OCI-LY1 (cell line): ENCODE results near the gene CLDN9.
A peak's percentile ranks its signal among the peaks of the same experiment; 100 is the strongest.

Experiments
- H2AFZ ChIP-seq: fragments of 200-600 bp; sonication (generic), shearing (Covaris generic); 2 replicates; pipeline ENCODE4 v1.6.0; 2014; ENCODE audit warnings: antibody characterized with exemption, mild to moderate bottlenecking, low read length
- H3F3A ChIP-seq: fragments of 200-600 bp; sonication (generic), shearing (Covaris generic); 2 replicates; pipeline ENCODE4 v1.6.0; 2014; ENCODE audit warnings: mild to moderate bottlenecking, antibody characterized with exemption, low read length, moderate library complexity; ENCODE audit not compliant: insufficient read depth
- H3K27ac ChIP-seq: fragments of 200-600 bp; sonication (generic); 2 replicates; pipeline ENCODE4 v1.5.1; 2014; ENCODE audit warnings: low read length, mixed run types, mild to moderate bottlenecking, low read depth; ENCODE audit not compliant: poor library complexity, severe bottlenecking
- H3K27me3 ChIP-seq: fragments of 200-600 bp; sonication (generic); 2 replicates; pipeline ENCODE4 v1.6.0; 2014; ENCODE audit warnings: antibody characterized with exemption, mild to moderate bottlenecking, low read length, moderate library complexity; ENCODE audit not compliant: insufficient read depth
- H3K36me3 ChIP-seq: fragments of 200-600 bp; sonication (generic); 2 replicates; pipeline ENCODE4 v1.6.1; 2014; ENCODE audit warnings: mild to moderate bottlenecking, antibody characterized with exemption, low read length, moderate library complexity, mixed read lengths; ENCODE audit not compliant: insufficient read depth
- H3K4me1 ChIP-seq: fragments of 200-600 bp; sonication (generic); 2 replicates; pipeline ENCODE4 v1.5.1; 2014; ENCODE audit warnings: mild to moderate bottlenecking, low read length, moderate library complexity; ENCODE audit not compliant: insufficient read depth, severe bottlenecking
- H3K4me2 ChIP-seq: fragments of 200-600 bp; sonication (generic), shearing (Covaris generic); 2 replicates; pipeline ENCODE4 v1.6.1; 2014; ENCODE audit warnings: low read length
- H3K4me3 ChIP-seq: fragments of 200-600 bp; sonication (generic); 2 replicates; pipeline ENCODE4 v1.5.1; 2014; ENCODE audit warnings: low read length, low read depth, mild to moderate bottlenecking, mixed read lengths; ENCODE audit not compliant: poor library complexity, severe bottlenecking
- H3K79me2 ChIP-seq: fragments of 200-600 bp; shearing (Covaris generic); 2 replicates; pipeline ENCODE4 v1.6.1; 2016; ENCODE audit warnings: mixed run types, low read length, mixed read lengths; ENCODE audit not compliant: insufficient read depth
- H3K9ac ChIP-seq: fragments of 200-600 bp; sonication (generic), shearing (Covaris generic); 2 replicates; pipeline ENCODE4 v1.6.1; 2014; ENCODE audit warnings: mild to moderate bottlenecking, low read length, mixed read lengths
- H3K9me2 ChIP-seq: fragments of 200-600 bp; sonication (generic), shearing (Covaris generic); 2 replicates; pipeline ENCODE4 v1.6.1; 2014; ENCODE audit warnings: low read depth, mild to moderate bottlenecking, low read length, mixed read lengths
- H3K9me3 ChIP-seq: fragments of 200-600 bp; shearing (Covaris generic); 2 replicates; pipeline ENCODE4 v1.6.1; 2014; ENCODE audit warnings: low read length, mixed read lengths
- H4K20me1 ChIP-seq: fragments of 200-600 bp; sonication (generic), shearing (Covaris generic); 2 replicates; pipeline ENCODE4 v1.6.0; 2016; ENCODE audit warnings: mild to moderate bottlenecking, low read length; ENCODE audit not compliant: insufficient read depth
- CTCF ChIP-seq: fragments of 200-600 bp; sonication (generic), shearing (Covaris generic); IDR thresholded peaks from 2 replicates; pipeline ENCODE4 v1.5.1; 2017; ENCODE audit warnings: mild to moderate bottlenecking, antibody characterized with exemption, low read length, moderate library complexity, mixed read lengths
- EZH2 ChIP-seq: fragments of 200-600 bp; sonication (generic), shearing (Covaris generic); IDR thresholded peaks from 2 replicates; pipeline ENCODE4 v1.8.0; 2017; ENCODE audit warnings: borderline replicate concordance, mixed run types, mild to moderate bottlenecking, antibody characterized with exemption, low read length, moderate library complexity, mixed read lengths

The CLDN9 gene

GRCh38 chr16:3004781-3005284 is 7.9 kb upstream of the CLDN9 start:
- no peak overlapping the region for H2AFZ ChIP-seq
- H3K4me3 ChIP-seq = peak overlapping the region; percentile 55
- TF ChIP-seq EZH2 = no peak
- no peak for TF ChIP-seq CTCF
- peaks cover 4% of the 10 kb centered on the region for H3K4me1 ChIP-seq
- H4K20me1 ChIP-seq = no peaks in the 10 kb centered on the region
- H3K9me3 ChIP-seq = no peaks in the 10 kb centered on the region
- peak overlapping the region; percentile 65 for H3K4me2 ChIP-seq
- H3K9ac ChIP-seq = peak overlapping the region; percentile 37; the same call in 1 of the 2 replicates
- H3K27ac ChIP-seq = no peak overlapping the region
- H3F3A ChIP-seq = no peaks in the 10 kb centered on the region
- no peaks in the 10 kb centered on the region for H3K9me2 ChIP-seq
- peaks cover 17% of the 10 kb centered on the region for H3K27me3 ChIP-seq
- no peaks in the 10 kb centered on the region for H3K36me3 ChIP-seq
- no peaks in the 10 kb centered on the region for H3K79me2 ChIP-seq

- Histone ChIP-seq H3K79me2 (no peaks in the 10 kb centered on the region), H3K36me3 (no peaks in the 10 kb centered on the region), H3K4me3 (no peak overlapping the region), H3K4me1 (peaks cover 4% of the 10 kb centered on the region), H3K27me3 (peaks cover 23% of the 10 kb centered on the region), H3F3A (no peaks in the 10 kb centered on the region), H2AFZ (no peak overlapping the region), H3K9ac (no peak overlapping the region), H3K27ac (no peak overlapping the region), H3K9me3 (no peaks in the 10 kb centered on the region), H3K9me2 (no peaks in the 10 kb centered on the region), H4K20me1 (no peaks in the 10 kb centered on the region), H3K4me2 (no peak overlapping the region)
- TF ChIP-seq EZH2 (no peak), CTCF (no peak)
Measured at GRCh38 chr16:3007059-3007956, 5.4 kb upstream of the CLDN9 start.

GRCh38 chr16:3007957-3008689 is 4.6 kb upstream of the CLDN9 start:
- H3K79me2 ChIP-seq = no peaks in the 10 kb centered on the region
- H3K9ac ChIP-seq = no peak overlapping the region
- H3K4me3 ChIP-seq = no peak overlapping the region
- H3K4me2 ChIP-seq = no peak overlapping the region
- H3F3A ChIP-seq = no peaks in the 10 kb centered on the region
- no peak overlapping the region for H2AFZ ChIP-seq
- no peaks in the 10 kb centered on the region for H4K20me1 ChIP-seq
- no peaks in the 10 kb centered on the region for H3K9me2 ChIP-seq
- H3K9me3 ChIP-seq = no peaks in the 10 kb centered on the region
- H3K27ac ChIP-seq = no peak overlapping the region
- H3K4me1 ChIP-seq = peaks cover 4% of the 10 kb centered on the region
- H3K27me3 ChIP-seq = peaks cover 26% of the 10 kb centered on the region
- H3K36me3 ChIP-seq = no peaks in the 10 kb centered on the region
- TF ChIP-seq EZH2 (no peak), CTCF (no peak)
